Measurements from ENCODE around the gene MT1M. TPM values are rescaled to one million over a fixed set of nuclear protein-coding genes. Genes with fewer than 3 reads are reported as not detected.

The MT1M gene
- total RNA-seq, 1 experiment from 2014 or later = not detected

DNA sequence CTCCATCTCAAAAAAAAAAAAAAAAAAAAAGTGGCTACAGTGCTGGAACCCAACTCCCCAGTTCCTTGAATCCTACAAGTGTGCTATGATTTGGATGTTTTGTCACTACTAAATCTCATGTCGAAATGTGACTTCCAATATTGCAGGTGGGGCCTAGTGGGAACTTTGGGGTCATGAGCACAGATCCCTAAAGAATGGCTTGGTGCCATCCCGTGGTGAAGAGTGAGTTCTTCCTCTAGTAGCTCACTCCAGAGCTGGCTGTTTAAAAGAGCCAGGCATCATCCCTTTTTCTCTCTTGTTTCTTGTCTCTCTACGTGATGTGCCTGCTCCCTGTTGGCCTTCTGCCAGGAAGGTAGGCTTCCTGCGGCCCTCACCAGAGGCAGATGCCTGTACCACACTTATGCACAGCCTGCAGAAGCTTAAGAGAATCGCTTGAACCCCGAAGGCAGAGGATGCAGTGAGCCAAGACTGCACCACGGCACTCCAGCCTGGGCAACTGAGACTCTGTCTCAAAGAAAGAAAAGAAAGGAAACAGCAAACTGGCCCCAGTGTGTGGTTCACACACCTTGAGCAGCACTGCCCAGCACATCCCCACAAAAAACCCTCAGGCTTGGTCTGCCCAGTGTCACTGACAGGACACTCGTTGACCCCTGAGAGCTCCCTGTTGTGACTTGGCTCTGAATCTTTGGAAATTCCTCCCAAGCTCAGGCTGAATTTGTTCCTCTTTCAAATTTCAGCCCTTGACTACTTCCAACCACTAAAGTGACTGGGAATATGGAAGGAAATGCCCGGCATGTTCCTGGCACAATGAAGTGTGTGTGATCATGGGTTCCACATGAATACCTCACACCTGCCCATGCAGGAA is 3.7 kb upstream of the MT1M start:
- H3K36me3 ChIP-seq (ENCODE audit: insufficient read depth, low read length) = no peaks in the 10 kb centered on the region
- H3K4me1 ChIP-seq (ENCODE audit: low read length) = peaks cover 18% of the 10 kb centered on the region
- H3K4me2 ChIP-seq (ENCODE audit: low read depth, low read length, poor library complexity, severe bottlenecking) = no peak overlapping the region
- H3K9me2 ChIP-seq (replicated peaks; ENCODE audit: insufficient read depth, low read length) = no peaks in the 10 kb centered on the region
- no peaks in the 10 kb centered on the region for H3K9me3 ChIP-seq (ENCODE audit: low read length)
- no peaks in the 10 kb centered on the region for H4K20me1 ChIP-seq (ENCODE audit: insufficient read depth, low read depth, low read length)
- no peak overlapping the region for H3K9ac ChIP-seq (ENCODE audit: low read length)
- H3K4me3 ChIP-seq (ENCODE audit: low read length) = no peak overlapping the region
- no peaks in the 10 kb centered on the region for H3K79me2 ChIP-seq (ENCODE audit: low read length)
- no peak overlapping the region for H3K27ac ChIP-seq (ENCODE audit: low read length)
- H3K27me3 ChIP-seq (ENCODE audit: low read length) = no peaks in the 10 kb centered on the region
- no peak overlapping the region for H2AFZ ChIP-seq (ENCODE audit: low read length)
- DNase-seq = no peak

DNA sequence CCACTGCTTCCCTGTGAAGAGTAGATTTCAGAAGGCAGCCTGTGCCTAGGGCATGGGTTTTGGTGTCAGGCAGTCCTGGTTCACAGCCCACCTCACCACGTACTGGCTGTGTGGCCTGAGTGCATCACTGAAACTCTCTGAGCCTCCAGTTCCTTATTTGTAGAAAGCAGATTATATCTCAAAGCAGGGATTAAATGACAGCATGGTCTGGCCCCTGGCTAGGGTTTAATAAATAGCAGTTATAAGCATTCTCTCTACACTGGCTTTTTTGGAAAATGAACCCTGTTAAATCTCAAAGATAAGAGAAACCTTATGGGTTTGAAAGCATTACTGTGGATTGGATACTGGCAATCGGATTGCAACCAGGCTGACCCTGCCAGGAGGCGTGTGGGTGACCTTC is 2.9 kb upstream of the MT1M start:
- no peak overlapping the region for H2AFZ ChIP-seq (ENCODE audit: low read length)
- DNase-seq = no peak
- H3K9me2 ChIP-seq (replicated peaks; ENCODE audit: insufficient read depth, low read length) = no peaks in the 10 kb centered on the region
- H3K4me3 ChIP-seq (ENCODE audit: low read length) = no peak overlapping the region
- H3K9me3 ChIP-seq (ENCODE audit: low read length) = no peaks in the 10 kb centered on the region
- no peaks in the 10 kb centered on the region for H3K27me3 ChIP-seq (ENCODE audit: low read length)
- no peaks in the 10 kb centered on the region for H3K79me2 ChIP-seq (ENCODE audit: low read length)
- no peak overlapping the region for H3K27ac ChIP-seq (ENCODE audit: low read length)
- H3K9ac ChIP-seq (ENCODE audit: low read length) = no peak overlapping the region
- no peaks in the 10 kb centered on the region for H4K20me1 ChIP-seq (ENCODE audit: insufficient read depth, low read depth, low read length)
- H3K36me3 ChIP-seq (ENCODE audit: insufficient read depth, low read length) = no peaks in the 10 kb centered on the region
- peak overlapping the region; percentile 13 for H3K4me2 ChIP-seq (ENCODE audit: low read depth, low read length, poor library complexity, severe bottlenecking)
- H3K4me1 ChIP-seq (ENCODE audit: low read length) = peaks cover 13% of the 10 kb centered on the region

- no peaks in the 10 kb centered on the region for H3K36me3 ChIP-seq (ENCODE audit: insufficient read depth, low read length)
- no peaks in the 10 kb centered on the region for H3K27me3 ChIP-seq (ENCODE audit: low read length)
- H3K9ac ChIP-seq (ENCODE audit: low read length) = no peak overlapping the region
- H3K9me3 ChIP-seq (ENCODE audit: low read length) = no peaks in the 10 kb centered on the region
- H3K4me3 ChIP-seq (ENCODE audit: low read length) = no peak overlapping the region
- no peaks in the 10 kb centered on the region for H3K9me2 ChIP-seq (replicated peaks; ENCODE audit: insufficient read depth, low read length)
- peak overlapping the region; percentile 13 for H3K4me2 ChIP-seq (ENCODE audit: low read depth, low read length, poor library complexity, severe bottlenecking)
- H4K20me1 ChIP-seq (ENCODE audit: insufficient read depth, low read depth, low read length) = no peaks in the 10 kb centered on the region
- DNase-seq = peak; percentile 60
- peaks cover 13% of the 10 kb centered on the region for H3K4me1 ChIP-seq (ENCODE audit: low read length)
- H2AFZ ChIP-seq (ENCODE audit: low read length) = 0 out of 2 replicates have a peak overlapping the region, but pooled peaks have one; percentile 8
- H3K79me2 ChIP-seq (ENCODE audit: low read length) = no peaks in the 10 kb centered on the region
- H3K27ac ChIP-seq (ENCODE audit: low read length) = no peak overlapping the region
These were observed 2.3 kb upstream of the MT1M start for GRCh38 chr16:56630134-56630533.

DNA sequence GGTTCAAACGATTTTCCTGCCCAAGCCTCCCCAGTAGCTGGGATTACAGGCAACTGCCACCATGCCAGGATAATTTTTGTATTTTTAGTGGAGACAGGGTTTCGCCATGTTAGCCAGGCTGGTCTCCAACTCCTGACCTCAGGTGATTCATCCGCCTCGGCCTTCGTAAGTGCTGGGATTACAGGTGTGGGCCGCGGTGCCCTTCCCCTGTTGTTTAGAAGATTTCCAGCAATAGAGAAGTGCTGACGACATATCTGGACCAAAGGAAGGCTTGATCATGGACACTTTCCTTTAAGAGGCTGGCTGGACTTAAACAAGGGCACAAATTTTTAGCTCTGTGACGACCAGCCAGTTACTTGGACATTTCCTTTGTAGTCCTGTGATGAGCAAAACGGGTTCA is 1.3 kb upstream of the MT1M start:
- Histone ChIP-seq H3K9me3 (ENCODE audit: low read length) (no peaks in the 10 kb centered on the region), H2AFZ (ENCODE audit: low read length) (no peak overlapping the region), H3K4me1 (ENCODE audit: low read length) (peaks cover 13% of the 10 kb centered on the region), H4K20me1 (ENCODE audit: insufficient read depth, low read depth, low read length) (no peaks in the 10 kb centered on the region), H3K9me2 (replicated peaks; ENCODE audit: insufficient read depth, low read length) (no peaks in the 10 kb centered on the region), H3K4me2 (ENCODE audit: low read depth, low read length, poor library complexity, severe bottlenecking) (no peak overlapping the region), H3K36me3 (ENCODE audit: insufficient read depth, low read length) (no peaks in the 10 kb centered on the region), H3K79me2 (ENCODE audit: low read length) (no peaks in the 10 kb centered on the region), H3K4me3 (ENCODE audit: low read length) (no peak overlapping the region), H3K27me3 (ENCODE audit: low read length) (no peaks in the 10 kb centered on the region), H3K27ac (ENCODE audit: low read length) (no peak overlapping the region), H3K9ac (ENCODE audit: low read length) (no peak overlapping the region)
- no peak for DNase-seq

DNA sequence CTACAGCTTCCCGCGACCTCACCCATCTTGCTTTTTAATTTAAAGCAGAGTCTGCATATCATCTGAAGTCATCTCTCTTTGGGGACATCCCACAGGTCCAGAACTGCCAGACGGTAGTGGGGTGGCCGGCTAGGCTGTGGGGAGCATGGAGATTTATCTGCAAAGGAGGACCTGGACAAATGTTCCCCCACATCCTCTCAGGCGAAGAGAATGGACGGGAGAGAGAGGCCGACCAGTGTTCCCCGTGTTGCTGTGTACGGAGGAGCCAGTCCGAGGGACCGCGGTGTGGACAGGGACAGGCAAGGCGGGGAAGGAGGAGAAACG is 665 bp upstream of the MT1M start:
- Histone ChIP-seq H4K20me1 (ENCODE audit: insufficient read depth, low read depth, low read length) (no peaks in the 10 kb centered on the region), H3K79me2 (ENCODE audit: low read length) (no peaks in the 10 kb centered on the region), H3K27me3 (ENCODE audit: low read length) (no peaks in the 10 kb centered on the region), H3K36me3 (ENCODE audit: insufficient read depth, low read length) (no peaks in the 10 kb centered on the region), H3K4me1 (ENCODE audit: low read length) (peaks cover 18% of the 10 kb centered on the region), H3K4me2 (ENCODE audit: low read depth, low read length, poor library complexity, severe bottlenecking) (no peak overlapping the region), H2AFZ (ENCODE audit: low read length) (no peak overlapping the region), H3K27ac (ENCODE audit: low read length) (no peak overlapping the region), H3K9ac (ENCODE audit: low read length) (no peak overlapping the region), H3K4me3 (ENCODE audit: low read length) (no peak overlapping the region), H3K9me3 (ENCODE audit: low read length) (no peaks in the 10 kb centered on the region), H3K9me2 (replicated peaks; ENCODE audit: insufficient read depth, low read length) (no peaks in the 10 kb centered on the region)
- DNase-seq = no peak

GRCh38 chr16:56632848-56633365 is 448 bp downstream of the MT1M start:
- no peaks in the 10 kb centered on the region for H3K79me2 ChIP-seq (ENCODE audit: low read length)
- peaks cover 18% of the 10 kb centered on the region for H3K4me1 ChIP-seq (ENCODE audit: low read length)
- no peak for DNase-seq
- no peaks in the 10 kb centered on the region for H4K20me1 ChIP-seq (ENCODE audit: insufficient read depth, low read depth, low read length)
- no peaks in the 10 kb centered on the region for H3K36me3 ChIP-seq (ENCODE audit: insufficient read depth, low read length)
- H3K9me2 ChIP-seq (replicated peaks; ENCODE audit: insufficient read depth, low read length) = no peaks in the 10 kb centered on the region
- H3K27ac ChIP-seq (ENCODE audit: low read length) = no peak overlapping the region
- no peak overlapping the region for H3K4me3 ChIP-seq (ENCODE audit: low read length)
- H3K4me2 ChIP-seq (ENCODE audit: low read depth, low read length, poor library complexity, severe bottlenecking) = no peak overlapping the region
- H3K9me3 ChIP-seq (ENCODE audit: low read length) = no peaks in the 10 kb centered on the region
- H3K27me3 ChIP-seq (ENCODE audit: low read length) = no peaks in the 10 kb centered on the region
- H2AFZ ChIP-seq (ENCODE audit: low read length) = no peak overlapping the region
- H3K9ac ChIP-seq (ENCODE audit: low read length) = no peak overlapping the region

- H3K27ac ChIP-seq (ENCODE audit: low read length) = no peak overlapping the region
- H2AFZ ChIP-seq (ENCODE audit: low read length) = no peak overlapping the region
- no peak overlapping the region for H3K4me3 ChIP-seq (ENCODE audit: low read length)
- H3K9ac ChIP-seq (ENCODE audit: low read length) = no peak overlapping the region
- DNase-seq = no peak
- no peaks in the 10 kb centered on the region for H3K27me3 ChIP-seq (ENCODE audit: low read length)
- H4K20me1 ChIP-seq (ENCODE audit: insufficient read depth, low read depth, low read length) = no peaks in the 10 kb centered on the region
- no peak overlapping the region for H3K4me2 ChIP-seq (ENCODE audit: low read depth, low read length, poor library complexity, severe bottlenecking)
- no peaks in the 10 kb centered on the region for H3K9me2 ChIP-seq (replicated peaks; ENCODE audit: insufficient read depth, low read length)
- H3K9me3 ChIP-seq (ENCODE audit: low read length) = no peaks in the 10 kb centered on the region
- peaks cover 18% of the 10 kb centered on the region for H3K4me1 ChIP-seq (ENCODE audit: low read length)
- H3K79me2 ChIP-seq (ENCODE audit: low read length) = no peaks in the 10 kb centered on the region
- H3K36me3 ChIP-seq (ENCODE audit: insufficient read depth, low read length) = no peaks in the 10 kb centered on the region
These were observed 1.1 kb downstream of the MT1M start for GRCh38 chr16:56633535-56633934.

DNA sequence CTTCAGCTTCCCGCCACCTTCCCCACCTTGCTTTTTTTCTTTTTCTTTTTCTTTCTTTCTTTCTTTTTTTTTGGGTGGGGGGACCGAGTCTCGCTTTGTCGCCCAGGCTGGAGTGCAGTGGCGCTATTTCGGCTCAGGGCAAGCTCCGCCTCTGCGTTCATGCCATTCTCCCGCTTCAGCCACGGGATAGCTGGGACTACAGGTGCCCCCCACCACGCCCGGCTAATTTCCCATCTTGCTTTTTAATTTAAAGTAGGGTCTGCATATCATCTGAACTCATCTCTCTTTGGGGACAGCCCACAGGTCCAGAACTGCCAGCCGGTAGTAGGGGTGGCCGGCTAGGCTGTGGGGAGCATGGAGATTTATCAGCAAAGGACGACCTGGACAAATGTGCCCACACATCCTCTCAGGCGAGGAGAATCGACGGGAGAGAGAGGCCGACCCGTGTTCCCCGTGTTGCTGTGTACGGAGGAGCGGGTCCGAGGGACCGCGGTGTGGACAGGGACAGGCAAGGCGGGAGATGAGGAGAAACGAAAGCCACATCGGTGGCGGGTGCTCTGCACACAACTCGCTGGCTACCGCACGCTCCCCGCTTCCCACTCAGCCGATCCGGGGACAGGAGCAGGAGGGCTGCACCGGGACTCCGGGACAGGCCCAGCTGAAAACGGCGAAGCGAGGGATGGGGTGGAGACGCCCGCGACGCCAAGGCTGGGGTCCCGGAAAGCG is 2.4 kb downstream of the MT1M start:
- H3K9me2 ChIP-seq (replicated peaks; ENCODE audit: insufficient read depth, low read length) = no peaks in the 10 kb centered on the region
- no peak overlapping the region for H3K27ac ChIP-seq (ENCODE audit: low read length)
- no peaks in the 10 kb centered on the region for H3K9me3 ChIP-seq (ENCODE audit: low read length)
- H4K20me1 ChIP-seq (ENCODE audit: insufficient read depth, low read depth, low read length) = no peaks in the 10 kb centered on the region
- no peaks in the 10 kb centered on the region for H3K36me3 ChIP-seq (ENCODE audit: insufficient read depth, low read length)
- no peak overlapping the region for H3K4me2 ChIP-seq (ENCODE audit: low read depth, low read length, poor library complexity, severe bottlenecking)
- H3K4me3 ChIP-seq (ENCODE audit: low read length) = no peak overlapping the region
- H3K9ac ChIP-seq (ENCODE audit: low read length) = no peak overlapping the region
- no peak overlapping the region for H2AFZ ChIP-seq (ENCODE audit: low read length)
- H3K27me3 ChIP-seq (ENCODE audit: low read length) = no peaks in the 10 kb centered on the region
- no peaks in the 10 kb centered on the region for H3K79me2 ChIP-seq (ENCODE audit: low read length)
- no peak for DNase-seq
- peaks cover 19% of the 10 kb centered on the region for H3K4me1 ChIP-seq (ENCODE audit: low read length)
